K562 (cell line): ENCODE data around the gene RPS6KA4. TPM values are rescaled to one million over a fixed set of nuclear protein-coding genes. Genes with fewer than 3 reads are reported as not detected.

Experiments
- CXXC5 ChIP-seq: fragments of 250-450 bp; sonication (Bioruptor Pico); IDR thresholded peaks from 2 replicates; pipeline ENCODE4 v1.8.0; 2022; ENCODE audit warnings: inconsistent platforms, mild to moderate bottlenecking, moderate library complexity
- DMBX1 ChIP-seq: fragments of 250-450 bp; sonication (Bioruptor Pico); IDR thresholded peaks from 2 replicates; pipeline ENCODE4 v1.8.0; 2022; ENCODE audit warnings: inconsistent platforms, mild to moderate bottlenecking, moderate library complexity, borderline replicate concordance
- SMARCE1 ChIP-seq: fragments of 450-650 bp; IDR thresholded peaks from 2 replicates; pipeline ENCODE4 v1.7.1; 2016; ENCODE audit warnings: mild to moderate bottlenecking
- ZKSCAN1 ChIP-seq: fragments of 150-350 bp; IDR thresholded peaks from 2 replicates; pipeline ENCODE4 v1.6.1; 2016; ENCODE audit warnings: low read depth, low read length
- ZNF133 ChIP-seq: fragments of 250-450 bp; sonication (Bioruptor Pico); IDR thresholded peaks from 2 replicates; pipeline ENCODE4 v1.4.0; 2020; ENCODE audit warnings: mild to moderate bottlenecking
- ZNF316 ChIP-seq: fragments of 450-650 bp; IDR thresholded peaks from 2 replicates; pipeline ENCODE4 v1.6.1; 2016
- ZNF764 ChIP-seq: fragments of 250-450 bp; sonication (Bioruptor Pico); IDR thresholded peaks from 2 replicates; pipeline ENCODE4 v1.4.0; 2020; ENCODE audit warnings: low read depth, mild to moderate bottlenecking, moderate library complexity
- polyA plus RNA-seq, 8 experiments: library from polyadenylated mRNA; depleted of rRNA in 4 of 8; stranded (reverse) in 5 of 8; unstranded in 3 of 8; fragments of >200 nt; fragmentation: Nextera tagmentation in 2 of 8; fragmentation: Illumina TruSeq in 1 of 8; extraction: Ambion mirVana in 2 of 8; extraction: Trizol in 1 of 8; gene quantifications; 2 replicates each; pipeline versions ENCODE4 v1.2.1 to v1.2.3, GENCODE V29; 2011 to 2014; ENCODE audit warnings: inconsistent platforms in 1 of 8, missing spikeins in 1 of 8
- total RNA-seq, 7 experiments: library from RNA; depleted of rRNA in 6 of 7; stranded (reverse); fragments of >200 nt in 6 of 7; fragmentation: Illumina TruSeq in 2 of 7; extraction: Trizol in 2 of 7; gene quantifications; 2 replicates each; pipeline versions ENCODE4 v1.2.1 to v1.2.3, GENCODE V29; 2011 to 2021; ENCODE audit warnings: low replicate concordance in 1 of 7
- TF ChIP-seq, protein P1 (sequence below), 2 experiments: fragments of 150-350 bp in 1 of 2; IDR thresholded peaks; 2 replicates each; pipeline ENCODE4 v1.6.1; 2012 to 2016; ENCODE audit warnings: low read depth in 2 of 2, low read length in 2 of 2, mild to moderate bottlenecking in 1 of 2, moderate library complexity in 1 of 2
- TF ChIP-seq, protein P2 (sequence below): sonication (generic); formaldehyde crosslinking; IDR thresholded peaks from 2 replicates; pipeline ENCODE4 v1.8.1; 2022; ENCODE audit warnings: missing genetic modification reagents
- TF ChIP-seq, protein P3 (sequence below): fragments of 450-650 bp; IDR thresholded peaks from 2 replicates; pipeline ENCODE4 v1.7.1; 2018; ENCODE audit warnings: mild to moderate bottlenecking, low read depth; ENCODE audit not compliant: partially characterized antibody
- TF ChIP-seq, protein P4 (sequence below): conservative IDR thresholded peaks from 2 replicates; pipeline ENCODE4 v1.6.1; 2011; ENCODE audit warnings: low read depth, mild to moderate bottlenecking, low read length; ENCODE audit not compliant: control insufficient read depth

Gene RPS6KA4
- total and polyA plus RNA-seq, 9 of the 15 experiments (the other 6 are each of a cell fraction or from before 2014, with no cell fraction given): 0.15 to 23.8 (median 9.8) TPM

DNA sequence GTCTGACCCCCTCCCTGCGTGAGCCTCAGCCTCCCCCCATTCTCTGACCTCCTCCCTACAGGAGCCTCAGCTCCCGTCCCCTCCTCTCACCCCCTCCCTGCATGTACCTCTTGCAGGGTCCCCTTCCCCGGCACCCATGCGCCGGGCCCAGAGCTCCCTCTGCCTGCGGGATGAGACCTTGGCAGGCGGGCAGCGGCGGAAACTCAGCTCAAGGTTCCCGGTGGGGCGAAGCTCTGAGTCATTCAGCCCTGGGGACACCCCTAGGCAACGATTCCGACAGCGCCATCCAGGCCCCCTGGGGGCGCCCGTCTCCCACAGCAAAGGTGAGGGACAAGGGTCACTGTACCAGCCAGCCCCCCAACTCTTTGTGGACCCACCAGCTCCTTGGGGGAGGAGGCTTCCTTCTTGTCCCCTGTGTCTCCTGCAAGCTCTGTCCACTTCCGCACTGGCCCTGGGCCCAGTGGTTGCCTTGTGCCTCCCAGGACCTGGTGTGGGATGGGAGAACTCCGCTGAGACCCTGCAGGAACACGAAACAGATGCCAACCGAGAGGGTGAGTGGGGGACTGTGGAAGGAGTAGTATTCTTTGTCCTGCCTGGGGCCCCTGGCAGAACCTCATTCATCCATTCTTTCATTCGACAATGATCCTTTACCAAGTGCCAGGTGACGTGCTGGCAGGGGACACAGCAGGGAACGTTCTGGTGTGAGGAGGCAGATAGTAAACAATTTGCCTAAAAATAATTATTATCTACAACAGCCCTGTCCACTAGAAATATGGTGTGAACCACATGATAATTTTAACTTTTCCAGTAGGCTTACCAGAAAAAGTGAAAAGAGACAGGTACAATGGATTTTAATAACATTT, 3.7 kb upstream of the RPS6KA4 start (continued):
- TF ChIP-seq, protein P1, sequence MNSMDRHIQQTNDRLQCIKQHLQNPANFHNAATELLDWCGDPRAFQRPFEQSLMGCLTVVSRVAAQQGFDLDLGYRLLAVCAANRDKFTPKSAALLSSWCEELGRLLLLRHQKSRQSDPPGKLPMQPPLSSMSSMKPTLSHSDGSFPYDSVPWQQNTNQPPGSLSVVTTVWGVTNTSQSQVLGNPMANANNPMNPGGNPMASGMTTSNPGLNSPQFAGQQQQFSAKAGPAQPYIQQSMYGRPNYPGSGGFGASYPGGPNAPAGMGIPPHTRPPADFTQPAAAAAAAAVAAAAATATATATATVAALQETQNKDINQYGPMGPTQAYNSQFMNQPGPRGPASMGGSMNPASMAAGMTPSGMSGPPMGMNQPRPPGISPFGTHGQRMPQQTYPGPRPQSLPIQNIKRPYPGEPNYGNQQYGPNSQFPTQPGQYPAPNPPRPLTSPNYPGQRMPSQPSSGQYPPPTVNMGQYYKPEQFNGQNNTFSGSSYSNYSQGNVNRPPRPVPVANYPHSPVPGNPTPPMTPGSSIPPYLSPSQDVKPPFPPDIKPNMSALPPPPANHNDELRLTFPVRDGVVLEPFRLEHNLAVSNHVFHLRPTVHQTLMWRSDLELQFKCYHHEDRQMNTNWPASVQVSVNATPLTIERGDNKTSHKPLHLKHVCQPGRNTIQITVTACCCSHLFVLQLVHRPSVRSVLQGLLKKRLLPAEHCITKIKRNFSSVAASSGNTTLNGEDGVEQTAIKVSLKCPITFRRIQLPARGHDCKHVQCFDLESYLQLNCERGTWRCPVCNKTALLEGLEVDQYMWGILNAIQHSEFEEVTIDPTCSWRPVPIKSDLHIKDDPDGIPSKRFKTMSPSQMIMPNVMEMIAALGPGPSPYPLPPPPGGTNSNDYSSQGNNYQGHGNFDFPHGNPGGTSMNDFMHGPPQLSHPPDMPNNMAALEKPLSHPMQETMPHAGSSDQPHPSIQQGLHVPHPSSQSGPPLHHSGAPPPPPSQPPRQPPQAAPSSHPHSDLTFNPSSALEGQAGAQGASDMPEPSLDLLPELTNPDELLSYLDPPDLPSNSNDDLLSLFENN (IDR thresholded peaks at IDR 0.05; ENCODE audit: low read depth in 2 of 2, low read length in 2 of 2): no peak; a peak in 1 of 4 replicates
- TF ChIP-seq, protein P2, sequence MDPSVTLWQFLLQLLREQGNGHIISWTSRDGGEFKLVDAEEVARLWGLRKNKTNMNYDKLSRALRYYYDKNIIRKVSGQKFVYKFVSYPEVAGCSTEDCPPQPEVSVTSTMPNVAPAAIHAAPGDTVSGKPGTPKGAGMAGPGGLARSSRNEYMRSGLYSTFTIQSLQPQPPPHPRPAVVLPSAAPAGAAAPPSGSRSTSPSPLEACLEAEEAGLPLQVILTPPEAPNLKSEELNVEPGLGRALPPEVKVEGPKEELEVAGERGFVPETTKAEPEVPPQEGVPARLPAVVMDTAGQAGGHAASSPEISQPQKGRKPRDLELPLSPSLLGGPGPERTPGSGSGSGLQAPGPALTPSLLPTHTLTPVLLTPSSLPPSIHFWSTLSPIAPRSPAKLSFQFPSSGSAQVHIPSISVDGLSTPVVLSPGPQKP (CRISPR knock-in tag): no peak
- TF ChIP-seq ZNF316 (peak; percentile 52), SMARCE1 (peak; percentile 87), CXXC5 (peak; percentile 67), ZNF133 (CRISPR knock-in tag) (no peak), ZKSCAN1 (peak; percentile 86; the same call in 1 of the 2 replicates), ZNF764 (CRISPR knock-in tag) (no peak), DMBX1 (peak; percentile 39; the same call in 1 of the 2 replicates)
- TF ChIP-seq, protein P3, sequence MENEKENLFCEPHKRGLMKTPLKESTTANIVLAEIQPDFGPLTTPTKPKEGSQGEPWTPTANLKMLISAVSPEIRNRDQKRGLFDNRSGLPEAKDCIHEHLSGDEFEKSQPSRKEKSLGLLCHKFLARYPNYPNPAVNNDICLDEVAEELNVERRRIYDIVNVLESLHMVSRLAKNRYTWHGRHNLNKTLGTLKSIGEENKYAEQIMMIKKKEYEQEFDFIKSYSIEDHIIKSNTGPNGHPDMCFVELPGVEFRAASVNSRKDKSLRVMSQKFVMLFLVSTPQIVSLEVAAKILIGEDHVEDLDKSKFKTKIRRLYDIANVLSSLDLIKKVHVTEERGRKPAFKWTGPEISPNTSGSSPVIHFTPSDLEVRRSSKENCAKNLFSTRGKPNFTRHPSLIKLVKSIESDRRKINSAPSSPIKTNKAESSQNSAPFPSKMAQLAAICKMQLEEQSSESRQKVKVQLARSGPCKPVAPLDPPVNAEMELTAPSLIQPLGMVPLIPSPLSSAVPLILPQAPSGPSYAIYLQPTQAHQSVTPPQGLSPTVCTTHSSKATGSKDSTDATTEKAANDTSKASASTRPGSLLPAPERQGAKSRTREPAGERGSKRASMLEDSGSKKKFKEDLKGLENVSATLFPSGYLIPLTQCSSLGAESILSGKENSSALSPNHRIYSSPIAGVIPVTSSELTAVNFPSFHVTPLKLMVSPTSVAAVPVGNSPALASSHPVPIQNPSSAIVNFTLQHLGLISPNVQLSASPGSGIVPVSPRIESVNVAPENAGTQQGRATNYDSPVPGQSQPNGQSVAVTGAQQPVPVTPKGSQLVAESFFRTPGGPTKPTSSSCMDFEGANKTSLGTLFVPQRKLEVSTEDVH: peak; percentile 57
- TF ChIP-seq, protein P4, sequence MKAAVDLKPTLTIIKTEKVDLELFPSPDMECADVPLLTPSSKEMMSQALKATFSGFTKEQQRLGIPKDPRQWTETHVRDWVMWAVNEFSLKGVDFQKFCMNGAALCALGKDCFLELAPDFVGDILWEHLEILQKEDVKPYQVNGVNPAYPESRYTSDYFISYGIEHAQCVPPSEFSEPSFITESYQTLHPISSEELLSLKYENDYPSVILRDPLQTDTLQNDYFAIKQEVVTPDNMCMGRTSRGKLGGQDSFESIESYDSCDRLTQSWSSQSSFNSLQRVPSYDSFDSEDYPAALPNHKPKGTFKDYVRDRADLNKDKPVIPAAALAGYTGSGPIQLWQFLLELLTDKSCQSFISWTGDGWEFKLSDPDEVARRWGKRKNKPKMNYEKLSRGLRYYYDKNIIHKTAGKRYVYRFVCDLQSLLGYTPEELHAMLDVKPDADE: no peak
